ENCODE results near the gene CIDEC. TPM values are rescaled to one million over a fixed set of nuclear protein-coding genes. Genes with fewer than 3 reads are reported as not detected.
A peak's percentile ranks its signal among the peaks of the same experiment; 100 is the strongest.

CIDEC gene
- total and polyA plus RNA-seq, 2 of the 13 experiments (the other 11 are each of a cell fraction or from before 2014, with no cell fraction given), result 2.5 to 10.4 TPM

- no peak for TF ChIP-seq CENPBD1 (CRISPR knock-in tag; IDR thresholded peaks at IDR 0.05; ENCODE audit: borderline replicate concordance, low read depth)
- TF ChIP-seq, protein P1, sequence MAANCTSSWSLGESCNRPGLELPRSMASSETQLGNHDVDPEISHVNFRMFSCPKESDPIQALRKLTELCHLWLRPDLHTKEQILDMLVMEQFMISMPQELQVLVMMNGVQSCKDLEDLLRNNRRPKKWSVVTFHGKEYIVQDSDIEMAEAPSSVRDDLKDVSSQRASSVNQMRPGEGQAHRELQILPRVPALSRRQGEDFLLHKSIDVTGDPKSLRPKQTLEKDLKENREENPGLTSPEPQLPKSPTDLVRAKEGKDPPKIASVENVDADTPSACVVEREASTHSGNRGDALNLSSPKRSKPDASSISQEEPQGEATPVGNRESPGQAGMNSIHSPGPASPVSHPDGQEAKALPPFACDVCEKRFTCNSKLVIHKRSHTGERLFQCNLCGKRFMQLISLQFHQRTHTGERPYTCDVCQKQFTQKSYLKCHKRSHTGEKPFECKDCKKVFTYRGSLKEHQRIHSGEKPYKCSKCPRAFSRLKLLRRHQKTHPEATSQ (CRISPR knock-in tag; IDR thresholded peaks at IDR 0.05; ENCODE audit: borderline replicate concordance), result no peak
- TF ChIP-seq KLF13 (CRISPR knock-in tag; IDR thresholded peaks at IDR 0.05), result no peak
- no peak for TF ChIP-seq MIER2 (CRISPR knock-in tag; IDR thresholded peaks at IDR 0.05)
- TF ChIP-seq ZHX1 (CRISPR knock-in tag; IDR thresholded peaks at IDR 0.05; ENCODE audit: low read depth), result peak; percentile 91; the same call in 1 of the 2 replicates
- no peak for TF ChIP-seq SMYD3 (CRISPR knock-in tag; IDR thresholded peaks at IDR 0.05)
- TF ChIP-seq ZNF607 (CRISPR knock-in tag; IDR thresholded peaks at IDR 0.05; ENCODE audit: borderline replicate concordance), result peak; percentile 67
- no peak for TF ChIP-seq ZNF720 (CRISPR knock-in tag; IDR thresholded peaks at IDR 0.05)
- TF ChIP-seq GLMP (CRISPR knock-in tag; IDR thresholded peaks at IDR 0.05; ENCODE audit: borderline replicate concordance), result no peak
- TF ChIP-seq ZNF646 (CRISPR knock-in tag; IDR thresholded peaks at IDR 0.05), result 0 out of 2 replicates have a peak, but pooled peaks have one; percentile 15
- no peak for TF ChIP-seq NFYB (CRISPR knock-in tag; IDR thresholded peaks at IDR 0.05)
- TF ChIP-seq, protein P2, sequence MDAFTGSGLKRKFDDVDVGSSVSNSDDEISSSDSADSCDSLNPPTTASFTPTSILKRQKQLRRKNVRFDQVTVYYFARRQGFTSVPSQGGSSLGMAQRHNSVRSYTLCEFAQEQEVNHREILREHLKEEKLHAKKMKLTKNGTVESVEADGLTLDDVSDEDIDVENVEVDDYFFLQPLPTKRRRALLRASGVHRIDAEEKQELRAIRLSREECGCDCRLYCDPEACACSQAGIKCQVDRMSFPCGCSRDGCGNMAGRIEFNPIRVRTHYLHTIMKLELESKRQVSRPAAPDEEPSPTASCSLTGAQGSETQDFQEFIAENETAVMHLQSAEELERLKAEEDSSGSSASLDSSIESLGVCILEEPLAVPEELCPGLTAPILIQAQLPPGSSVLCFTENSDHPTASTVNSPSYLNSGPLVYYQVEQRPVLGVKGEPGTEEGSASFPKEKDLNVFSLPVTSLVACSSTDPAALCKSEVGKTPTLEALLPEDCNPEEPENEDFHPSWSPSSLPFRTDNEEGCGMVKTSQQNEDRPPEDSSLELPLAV (CRISPR knock-in tag; conservative IDR thresholded peaks at IDR 0.05; ENCODE audit: low read depth), result no peak
- TF ChIP-seq ETV5 (CRISPR knock-in tag; IDR thresholded peaks at IDR 0.05; ENCODE audit: borderline replicate concordance), result peak; percentile 97
- TF ChIP-seq SOX5 (CRISPR knock-in tag; IDR thresholded peaks at IDR 0.05; ENCODE audit: borderline replicate concordance), result no peak
These were observed 10.4 kb upstream of the CIDEC start, which contains the start of gene JAGN1 (continued) for GRCh38 chr3:9890249-9891071.

Measured in HepG2 (cell line).